ENCODE results near the gene STT3A.

The STT3A gene

GRCh38 chr11:125587480-125587879 is 5.2 kb upstream of the STT3A start:
- in situ Hi-C loops (cut with MboI; ENCODE audit: low sequenced_read_pairs) = no loop called here

GRCh38 chr11:125588505-125588904 is 4.1 kb upstream of the STT3A start:
- in situ Hi-C loops (cut with MboI; ENCODE audit: low sequenced_read_pairs) = no loop called here

- in situ Hi-C loops (cut with MboI; ENCODE audit: low sequenced_read_pairs) = no loop called here
Observed at GRCh38 chr11:125591649-125592304, 875 bp upstream of the STT3A start.

- in situ Hi-C loops (cut with MboI; ENCODE audit: low sequenced_read_pairs) = no loop called here
Observed at GRCh38 chr11:125593114-125593820, 615 bp downstream of the STT3A start.

- in situ Hi-C loops (cut with MboI; ENCODE audit: low sequenced_read_pairs) = no loop called here
Observed at GRCh38 chr11:125594958-125595357, 2.3 kb downstream of the STT3A start.

- in situ Hi-C loops (cut with MboI; ENCODE audit: low sequenced_read_pairs) = no loop called here
Observed at GRCh38 chr11:125600663-125601062, 8.0 kb downstream of the STT3A start.

GRCh38 chr11:125603207-125603606 is 10.6 kb downstream of the STT3A start:
- in situ Hi-C loops (cut with MboI; ENCODE audit: low sequenced_read_pairs) = no loop called here

GRCh38 chr11:125605417-125605816 is 12.8 kb downstream of the STT3A start:
- in situ Hi-C loops (cut with MboI; ENCODE audit: low sequenced_read_pairs) = no loop called here

GRCh38 chr11:125609545-125609944 is 16.9 kb downstream of the STT3A start:
- in situ Hi-C loops (cut with MboI; ENCODE audit: low sequenced_read_pairs) = no loop called here

GRCh38 chr11:125618383-125618782 is 25.7 kb downstream of the STT3A start:
- in situ Hi-C loops (cut with MboI; ENCODE audit: low sequenced_read_pairs) = no loop called here

GRCh38 chr11:125621995-125622394 is 29.3 kb downstream of the STT3A start:
- in situ Hi-C loops (cut with MboI; ENCODE audit: low sequenced_read_pairs) = no loop called here

GRCh38 chr11:125623064-125623463 is 30.4 kb downstream of the STT3A start:
- in situ Hi-C loops (cut with MboI; ENCODE audit: low sequenced_read_pairs) = no loop called here

- in situ Hi-C loops (cut with MboI; ENCODE audit: low sequenced_read_pairs) = no loop called here
Observed at GRCh38 chr11:125624756-125625213, 32.1 kb downstream of the STT3A start, which contains the start of gene CHEK1. Gene CHEK1, plus strand, starts transcription at chr11:125625163. Its CDS starts 1,606 bp downstream, at chr11:125626769.

GRCh38 chr11:125625225-125625629 is 32.6 kb downstream of the STT3A start:
- in situ Hi-C loops (cut with MboI; ENCODE audit: low sequenced_read_pairs) = no loop called here

GRCh38 chr11:125625630-125626287 is 33.1 kb downstream of the STT3A start:
- in situ Hi-C loops (cut with MboI; ENCODE audit: low sequenced_read_pairs) = no loop called here

- in situ Hi-C loops (cut with MboI; ENCODE audit: low sequenced_read_pairs) = no loop called here
Observed at GRCh38 chr11:125626288-125626950, 33.8 kb downstream of the STT3A start.

GRCh38 chr11:125627236-125627910 is 34.7 kb downstream of the STT3A start:
- in situ Hi-C loops (cut with MboI; ENCODE audit: low sequenced_read_pairs) = no loop called here

- in situ Hi-C loops (cut with MboI; ENCODE audit: low sequenced_read_pairs) = no loop called here
Observed at GRCh38 chr11:125637840-125638239, 45.2 kb downstream of the STT3A start.

GRCh38 chr11:125638315-125638714 is 45.7 kb downstream of the STT3A start:
- in situ Hi-C loops (cut with MboI; ENCODE audit: low sequenced_read_pairs) = no loop called here

GRCh38 chr11:125645871-125646270 is 53.2 kb downstream of the STT3A start:
- in situ Hi-C loops (cut with MboI; ENCODE audit: low sequenced_read_pairs) = no loop called here
